B cell (primary cell): ENCODE results near the gene ROR2. TPM values are rescaled to one million over a fixed set of nuclear protein-coding genes. Genes with fewer than 3 reads are reported as not detected.

Experiments used
- ATAC-seq: fragments of 200-7000 bp; cut with Tn5 transposase; one replicate; pipeline ENCODE4 v1.10.0; 2021; ENCODE audit warnings: low read depth, mild to moderate bottlenecking, moderate number of reproducible peaks, moderate library complexity
- CTCF ChIA-PET: fragments of 350-600 bp; sonication (Branson Sonifier 250); formaldehyde crosslinking; loops from one replicate; lab custom pipeline; 2021; ENCODE audit warnings: antibody characterized with exemption, inconsistent platforms; lab: Charles Lee
- POLR2A ChIA-PET: fragments of 350-600 bp; sonication (Branson Sonifier 250); formaldehyde crosslinking; loops from one replicate; lab custom pipeline; 2021; ENCODE audit warnings: antibody characterized with exemption; lab: Charles Lee
- DNase-seq: peaks from one replicate; pipeline ENCODE4 v3.0.0; 2013
- H2AFZ ChIP-seq: 2 replicates; pipeline ENCODE4 v1.6.1; 2012; ENCODE audit warnings: mild to moderate bottlenecking, low read depth, low read length; ENCODE audit not compliant: insufficient read depth, poor library complexity, severe bottlenecking
- H3K27ac ChIP-seq, 2 donors: 1 replicate in 1 of 2; 2 replicates in 1 of 2; pipeline ENCODE4 v1.5.1; 2012 to 2013; ENCODE audit warnings: low read length in 2 of 2, mild to moderate bottlenecking in 2 of 2, moderate library complexity in 1 of 2
- H3K27me3 ChIP-seq, 4 experiments: fragments of 200-600 bp in 1 of 4; sonication (generic) in 1 of 4; replicated peaks in 1 of 4; 1 replicate in 2 of 4; 2 replicates in 2 of 4; pipeline versions ENCODE4 v1.6.1 to v1.7.0; 2013 to 2016; ENCODE audit warnings: low read length in 3 of 4, mild to moderate bottlenecking in 2 of 4, mixed read lengths in 1 of 4, moderate library complexity in 1 of 4; ENCODE audit not compliant: insufficient read depth in 4 of 4, control insufficient read depth in 3 of 4; ENCODE audit errors: control extremely low read depth in 1 of 4
- H3K36me3 ChIP-seq, 2 experiments: replicated peaks in 1 of 2; 1 replicate in 1 of 2; 2 replicates in 1 of 2; pipeline versions ENCODE4 v1.6.1 to v1.7.1; 2013; ENCODE audit warnings: low read length in 1 of 2; ENCODE audit not compliant: insufficient read depth in 2 of 2, control insufficient read depth in 1 of 2; ENCODE audit errors: control extremely low read depth in 1 of 2, extremely low read depth in 1 of 2
- H3K4me1 ChIP-seq, 2 donors: fragments of 200-600 bp in 1 of 2; sonication (generic) in 1 of 2; 1 replicate in 1 of 2; 2 replicates in 1 of 2; pipeline versions ENCODE4 v1.5.1 to v1.6.1; 2013 to 2017; ENCODE audit warnings: low read length in 2 of 2; ENCODE audit not compliant: control insufficient read depth in 2 of 2, insufficient read depth in 2 of 2
- H3K4me2 ChIP-seq: replicated peaks from 2 replicates; pipeline ENCODE3; 2012; ENCODE audit warnings: mild to moderate bottlenecking, low read depth, low read length; ENCODE audit not compliant: poor library complexity, severe bottlenecking
- H3K4me3 ChIP-seq, 5 experiments: fragments of 200-600 bp in 1 of 5; sonication (generic) in 1 of 5; 1 replicate in 3 of 5; 2 replicates in 2 of 5; pipeline versions ENCODE4 v1.5.1 to v1.7.0; 2011 to 2016; ENCODE audit warnings: low read length in 4 of 5, mild to moderate bottlenecking in 4 of 5, low read depth in 2 of 5, control low read depth in 1 of 5, moderate library complexity in 1 of 5; ENCODE audit not compliant: insufficient read depth in 1 of 5; ENCODE audit errors: control extremely low read depth in 1 of 5, extremely low read depth in 1 of 5
- H3K79me2 ChIP-seq: fragments of 200-600 bp; sonication (generic); one replicate; pipeline ENCODE4 v1.6.0; 2016; ENCODE audit warnings: low read length; ENCODE audit not compliant: control insufficient read depth, insufficient read depth
- H3K9ac ChIP-seq: fragments of 200-600 bp; sonication (generic); 2 replicates; pipeline ENCODE4 v1.6.1; 2017; ENCODE audit warnings: mild to moderate bottlenecking, low read length, moderate library complexity
- H3K9me3 ChIP-seq, 3 donors: one replicate each; pipeline versions ENCODE4 v1.6.1 to v1.7.1; 2013; ENCODE audit warnings: low read length in 2 of 3; ENCODE audit not compliant: control insufficient read depth in 2 of 3, insufficient read depth in 1 of 3; ENCODE audit errors: control extremely low read depth in 1 of 3
- H4K20me1 ChIP-seq: 2 replicates; pipeline ENCODE4 v1.6.0; 2012; ENCODE audit warnings: mild to moderate bottlenecking, low read length; ENCODE audit not compliant: insufficient read depth, control insufficient read depth, poor library complexity, severe bottlenecking
- H3K27ac Mint-ChIP-seq: one replicate; pipeline ENCODE4 v1.8.0; 2021; ENCODE audit warnings: mixed read lengths
- H3K27me3 Mint-ChIP-seq: one replicate; pipeline ENCODE4 v1.8.0; 2021; ENCODE audit warnings: mixed read lengths
- H3K4me1 Mint-ChIP-seq: one replicate; pipeline ENCODE4 v1.8.0; 2021; ENCODE audit warnings: mixed read lengths
- H3K4me3 Mint-ChIP-seq: one replicate; pipeline ENCODE4 v1.8.0; 2021; ENCODE audit warnings: mixed read lengths
- H3K9me3 Mint-ChIP-seq: one replicate; pipeline ENCODE4 v1.8.0; 2022; ENCODE audit warnings: mixed read lengths; ENCODE audit not compliant: insufficient read depth
- EZH2 ChIP-seq: IDR thresholded peaks from 2 replicates; pipeline ENCODE4 v1.6.1; 2012; ENCODE audit warnings: borderline replicate concordance, low read depth, mild to moderate bottlenecking, moderate library complexity, low read length; ENCODE audit not compliant: insufficient read depth, poor library complexity, severe bottlenecking
- WGBS: methylation state at CpG from one replicate; pipeline ENCODE4 v1.1.5; 2013; ENCODE audit warnings: missing lambda C conversion rate; ENCODE audit not compliant: insufficient coverage; 5-methylcytosine and 5-hydroxymethylcytosine counted together
- intact Hi-C: fragments of 100-400 bp; cut with micrococcal nuclease; formaldehyde crosslinking; loops from one replicate; pipeline ENCODE4 v1.10.0; 2022
- polyA plus RNA-seq: library from polyadenylated mRNA; depleted of rRNA; stranded (reverse); fragments of >200 nt; gene quantifications from 2 replicates; pipeline ENCODE4 v1.2.3, GENCODE V29; 2012
- total RNA-seq, 2 donors: library from RNA; stranded (reverse); fragments of 120-200 nt in 1 of 2; gene quantifications; 1 replicate in 1 of 2; 2 replicates in 1 of 2; pipeline versions ENCODE4 v1.2.3 to v1.2.4, GENCODE V29; 2013 to 2022
- TF ChIP-seq, protein P1 (sequence below): fragments of 200-600 bp; IDR thresholded peaks from one replicate; pipeline ENCODE4 v1.8.0; 2022; ENCODE audit warnings: antibody characterized with exemption, mild to moderate bottlenecking

ROR2 gene
- total and polyA plus RNA-seq, 2 donors (not counting 1 experiment from before 2014, with no cell fraction given): 0.21 to 0.49 TPM

DNA sequence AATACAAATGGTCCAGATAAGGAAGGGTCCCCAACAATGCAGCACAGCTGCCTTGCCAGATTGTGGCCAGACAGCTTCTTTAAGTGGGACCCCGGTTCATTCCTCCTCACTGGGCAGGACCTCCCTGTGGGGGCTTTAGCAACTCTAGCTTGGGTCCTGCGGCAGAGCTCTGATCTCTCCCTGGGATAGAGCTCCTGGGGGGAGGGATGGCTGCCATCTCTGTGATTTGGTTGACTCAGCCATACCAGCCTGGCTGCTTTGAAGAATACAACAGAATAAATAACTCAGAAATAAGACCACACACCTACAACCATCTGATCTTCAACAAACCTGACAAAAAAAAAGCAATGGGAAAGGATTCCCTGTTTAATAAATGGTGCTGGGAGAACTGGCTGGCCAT is 22.7 kb upstream of the ROR2 start:
- Mint-ChIP-seq H3K9me3 (no peaks in the 10 kb centered on the region), H3K27ac (no peak overlapping the region), H3K4me3 (no peak overlapping the region), H3K27me3 (peaks cover 13% of the 10 kb centered on the region), H3K4me1 (no peaks in the 10 kb centered on the region)
- H4K20me1 ChIP-seq: no peaks in the 10 kb centered on the region
- H3K27ac ChIP-seq: no peak overlapping the region
- ATAC-seq: no peak
- WGBS: 80% methylated on average over 2 of the region's 2 CpGs
- peaks cover 0 to 2% (median 0%) of the 10 kb centered on the region in 3 donors for H3K9me3 ChIP-seq
- H3K9ac ChIP-seq: no peak overlapping the region
- no peak for DNase-seq
- CTCF ChIA-PET: no interaction called here
- H3K79me2 ChIP-seq: no peaks in the 10 kb centered on the region
- H3K4me1 ChIP-seq: no peaks in the 10 kb centered on the region
- POLR2A ChIA-PET: no interaction called here
- no peak for TF ChIP-seq EZH2
- TF ChIP-seq, protein P1, sequence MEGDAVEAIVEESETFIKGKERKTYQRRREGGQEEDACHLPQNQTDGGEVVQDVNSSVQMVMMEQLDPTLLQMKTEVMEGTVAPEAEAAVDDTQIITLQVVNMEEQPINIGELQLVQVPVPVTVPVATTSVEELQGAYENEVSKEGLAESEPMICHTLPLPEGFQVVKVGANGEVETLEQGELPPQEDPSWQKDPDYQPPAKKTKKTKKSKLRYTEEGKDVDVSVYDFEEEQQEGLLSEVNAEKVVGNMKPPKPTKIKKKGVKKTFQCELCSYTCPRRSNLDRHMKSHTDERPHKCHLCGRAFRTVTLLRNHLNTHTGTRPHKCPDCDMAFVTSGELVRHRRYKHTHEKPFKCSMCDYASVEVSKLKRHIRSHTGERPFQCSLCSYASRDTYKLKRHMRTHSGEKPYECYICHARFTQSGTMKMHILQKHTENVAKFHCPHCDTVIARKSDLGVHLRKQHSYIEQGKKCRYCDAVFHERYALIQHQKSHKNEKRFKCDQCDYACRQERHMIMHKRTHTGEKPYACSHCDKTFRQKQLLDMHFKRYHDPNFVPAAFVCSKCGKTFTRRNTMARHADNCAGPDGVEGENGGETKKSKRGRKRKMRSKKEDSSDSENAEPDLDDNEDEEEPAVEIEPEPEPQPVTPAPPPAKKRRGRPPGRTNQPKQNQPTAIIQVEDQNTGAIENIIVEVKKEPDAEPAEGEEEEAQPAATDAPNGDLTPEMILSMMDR: no peak
- H3K4me3 ChIP-seq: no peak overlapping the region
- H3K36me3 ChIP-seq: no peaks in the 10 kb centered on the region
- intact Hi-C loops: no loop called here
- no peak overlapping the region for H2AFZ ChIP-seq
- no peak overlapping the region for H3K4me2 ChIP-seq
- peaks cover 0 to 9% (median 2%) of the 10 kb centered on the region in 4 experiments for H3K27me3 ChIP-seq

- Histone ChIP-seq H3K27ac (no peak overlapping the region), H3K4me3 (no peak overlapping the region), H3K4me1 (no peaks in the 10 kb centered on the region), H4K20me1 (no peaks in the 10 kb centered on the region), H3K9me3 (peaks cover 0 to under 1% (median 0%) of the 10 kb centered on the region in 3 donors), H3K79me2 (no peaks in the 10 kb centered on the region), H3K4me2 (no peak overlapping the region), H3K27me3 (peaks cover 0 to 9% (median 2%) of the 10 kb centered on the region in 4 experiments), H3K9ac (no peak overlapping the region), H2AFZ (no peak overlapping the region), H3K36me3 (no peaks in the 10 kb centered on the region)
- Mint-ChIP-seq H3K9me3 (no peaks in the 10 kb centered on the region), H3K4me1 (no peaks in the 10 kb centered on the region), H3K27ac (no peak overlapping the region), H3K27me3 (peaks cover 16% of the 10 kb centered on the region), H3K4me3 (no peak overlapping the region)
- no peak for ATAC-seq
- DNase-seq: no peak
- intact Hi-C loops: no loop called here
- CTCF ChIA-PET: no interaction called here
- POLR2A ChIA-PET: no interaction called here
- WGBS: 100% methylated on average over 2 of the region's 4 CpGs
- TF ChIP-seq, protein P1: no peak
- no peak for TF ChIP-seq EZH2
Observed at GRCh38 chr9:91972076-91972626, 22.1 kb upstream of the ROR2 start.
